ENCODE measurements around the gene MAPK8.

DNA sequence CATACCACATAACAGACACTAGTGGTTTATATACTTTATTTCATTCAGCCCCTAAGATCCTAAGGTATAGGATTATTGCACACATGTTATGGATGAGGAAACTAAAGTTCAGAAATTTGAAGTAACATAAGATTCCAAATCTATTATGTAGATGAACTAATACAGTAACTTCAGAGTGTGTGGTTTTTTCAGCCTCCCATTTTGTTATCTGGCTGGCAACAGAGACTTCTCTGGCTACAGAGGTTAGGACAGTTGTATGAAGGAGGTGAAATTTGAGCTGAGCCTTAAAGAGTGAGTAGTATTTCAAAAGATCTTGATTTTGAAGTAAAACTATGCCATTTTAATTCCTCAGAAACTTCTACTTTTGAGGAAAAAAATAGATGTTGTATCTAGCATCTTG, 125.4 kb downstream of the MAPK8 start:
- TF ChIP-seq, protein P1, sequence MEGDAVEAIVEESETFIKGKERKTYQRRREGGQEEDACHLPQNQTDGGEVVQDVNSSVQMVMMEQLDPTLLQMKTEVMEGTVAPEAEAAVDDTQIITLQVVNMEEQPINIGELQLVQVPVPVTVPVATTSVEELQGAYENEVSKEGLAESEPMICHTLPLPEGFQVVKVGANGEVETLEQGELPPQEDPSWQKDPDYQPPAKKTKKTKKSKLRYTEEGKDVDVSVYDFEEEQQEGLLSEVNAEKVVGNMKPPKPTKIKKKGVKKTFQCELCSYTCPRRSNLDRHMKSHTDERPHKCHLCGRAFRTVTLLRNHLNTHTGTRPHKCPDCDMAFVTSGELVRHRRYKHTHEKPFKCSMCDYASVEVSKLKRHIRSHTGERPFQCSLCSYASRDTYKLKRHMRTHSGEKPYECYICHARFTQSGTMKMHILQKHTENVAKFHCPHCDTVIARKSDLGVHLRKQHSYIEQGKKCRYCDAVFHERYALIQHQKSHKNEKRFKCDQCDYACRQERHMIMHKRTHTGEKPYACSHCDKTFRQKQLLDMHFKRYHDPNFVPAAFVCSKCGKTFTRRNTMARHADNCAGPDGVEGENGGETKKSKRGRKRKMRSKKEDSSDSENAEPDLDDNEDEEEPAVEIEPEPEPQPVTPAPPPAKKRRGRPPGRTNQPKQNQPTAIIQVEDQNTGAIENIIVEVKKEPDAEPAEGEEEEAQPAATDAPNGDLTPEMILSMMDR (IDR thresholded peaks at IDR 0.05) = no peak
- no peak for TF ChIP-seq POLR2A (IDR thresholded peaks at IDR 0.05)
